ENCODE data around the gene PTPRC. TPM values are rescaled to one million over a fixed set of nuclear protein-coding genes. Genes with fewer than 3 reads are reported as not detected.

PTPRC gene
- total RNA-seq, 1 donor from 2014 or later = not detected

GRCh38 chr1:198747127-198747526, 108.3 kb downstream of the PTPRC start:
- DNase-seq (ENCODE audit: extremely low read depth, low read depth, low spot score) = no peak

DNA sequence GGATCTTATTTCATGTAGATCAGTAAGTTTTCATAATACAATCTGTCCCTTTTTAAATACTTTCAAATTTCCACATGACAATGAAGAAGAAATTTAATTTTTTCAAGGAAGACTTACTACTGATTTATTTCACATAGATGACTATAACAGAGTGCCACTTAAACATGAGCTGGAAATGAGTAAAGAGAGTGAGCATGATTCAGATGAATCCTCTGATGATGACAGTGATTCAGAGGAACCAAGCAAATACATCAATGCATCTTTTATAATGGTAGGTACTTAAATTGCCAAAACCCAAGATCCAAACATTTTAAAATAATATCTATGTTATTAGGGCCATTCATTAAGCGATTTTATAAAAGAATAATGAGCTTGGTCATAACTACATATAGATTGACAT, 110.4 kb downstream of the PTPRC start:
- no peak for DNase-seq (ENCODE audit: extremely low read depth, low read depth, low spot score)

- no peak for DNase-seq (ENCODE audit: extremely low read depth, low read depth, low spot score)
These were observed 111.2 kb downstream of the PTPRC start for GRCh38 chr1:198750081-198750480.

- DNase-seq (ENCODE audit: extremely low read depth, low read depth, low spot score) = no peak
These were observed 112.9 kb downstream of the PTPRC start for GRCh38 chr1:198751741-198752140.

GRCh38 chr1:198754670-198755069, 115.8 kb downstream of the PTPRC start:
- no peak for DNase-seq (ENCODE audit: extremely low read depth, low read depth, low spot score)

- no peak for DNase-seq (ENCODE audit: extremely low read depth, low read depth, low spot score)
These were observed 116.9 kb downstream of the PTPRC start for GRCh38 chr1:198755715-198756114.

- DNase-seq (ENCODE audit: extremely low read depth, low read depth, low spot score) = no peak
These were observed 117.6 kb downstream of the PTPRC start for GRCh38 chr1:198756470-198756869.

GRCh38 chr1:198761859-198762616, 123.2 kb downstream of the PTPRC start:
- no peak for DNase-seq (ENCODE audit: extremely low read depth, low read depth, low spot score)

GRCh38 chr1:198763298-198763714, 124.5 kb downstream of the PTPRC start:
- no peak for DNase-seq (ENCODE audit: extremely low read depth, low read depth, low spot score)

- DNase-seq (ENCODE audit: extremely low read depth, low read depth, low spot score) = no peak
These were observed 125.9 kb downstream of the PTPRC start for GRCh38 chr1:198764748-198765147.

DNA sequence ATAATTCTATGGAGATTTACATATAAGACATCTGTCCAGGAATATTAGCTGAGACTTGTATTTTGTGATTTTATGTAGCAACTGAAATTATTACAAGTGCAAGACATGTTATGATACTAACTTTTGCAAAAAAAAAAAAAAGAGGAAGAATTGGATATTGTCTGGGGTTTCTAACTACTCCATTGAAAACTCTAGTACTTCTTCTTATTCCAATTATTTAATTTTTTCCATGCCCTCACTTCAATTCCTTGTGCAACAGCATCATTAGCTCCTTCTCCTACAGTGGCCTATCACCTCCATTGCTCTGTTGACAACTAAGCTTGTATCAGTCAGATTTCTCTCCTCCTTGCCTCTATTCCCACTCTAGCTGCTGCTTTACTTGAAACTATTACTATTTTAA, 126.6 kb downstream of the PTPRC start:
- no peak for DNase-seq (ENCODE audit: extremely low read depth, low read depth, low spot score)

DNA sequence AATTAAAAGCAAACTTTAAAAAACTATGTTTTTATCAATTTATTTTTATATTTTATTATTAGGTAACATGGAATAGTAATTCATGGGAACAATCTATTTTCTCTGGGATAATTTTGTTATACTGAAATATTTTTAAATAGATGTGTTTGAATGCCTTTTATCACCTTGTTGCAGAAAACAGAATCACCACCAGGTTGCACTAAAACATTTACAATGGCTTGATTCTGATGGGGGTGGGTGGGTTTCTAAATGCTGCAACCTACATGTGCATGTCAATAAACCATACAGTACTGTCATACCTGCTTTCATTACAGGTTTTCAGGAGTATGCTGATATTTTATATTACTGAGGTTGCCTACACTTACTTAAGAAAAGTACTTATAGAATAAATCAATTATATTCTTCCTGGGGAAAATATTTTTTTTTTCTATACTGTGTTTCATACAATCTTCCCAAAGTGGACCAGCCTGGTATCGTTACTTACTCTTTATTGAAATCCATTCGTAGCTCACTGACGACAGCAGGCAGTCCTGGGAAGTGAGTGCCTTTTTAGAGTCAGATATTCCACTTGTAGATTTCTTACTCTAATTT, 132.8 kb downstream of the PTPRC start:
- no peak for DNase-seq (ENCODE audit: extremely low read depth, low read depth, low spot score)

DNA sequence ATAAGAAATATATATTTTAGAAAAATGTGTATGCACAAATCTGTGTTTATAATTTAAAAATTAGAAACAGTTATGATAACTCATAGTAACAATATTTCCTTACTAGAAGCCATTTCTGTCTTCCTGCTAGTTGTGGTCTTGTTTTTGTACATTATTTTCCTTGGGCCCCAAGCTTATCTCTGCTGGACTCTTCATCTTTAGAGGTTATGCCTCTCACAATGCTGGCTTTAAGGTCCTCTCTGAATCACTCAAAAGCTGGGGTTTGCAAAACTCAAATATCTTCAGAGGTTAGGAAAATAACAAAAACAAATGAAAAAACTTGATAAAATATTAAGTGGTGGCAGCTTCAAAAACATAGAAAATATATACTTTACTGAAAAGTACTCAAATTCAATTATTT, 133.8 kb downstream of the PTPRC start:
- no peak for DNase-seq (ENCODE audit: extremely low read depth, low read depth, low spot score)

- no peak for DNase-seq (ENCODE audit: extremely low read depth, low read depth, low spot score)
These were observed 134.2 kb downstream of the PTPRC start for GRCh38 chr1:198773030-198773429.

DNA sequence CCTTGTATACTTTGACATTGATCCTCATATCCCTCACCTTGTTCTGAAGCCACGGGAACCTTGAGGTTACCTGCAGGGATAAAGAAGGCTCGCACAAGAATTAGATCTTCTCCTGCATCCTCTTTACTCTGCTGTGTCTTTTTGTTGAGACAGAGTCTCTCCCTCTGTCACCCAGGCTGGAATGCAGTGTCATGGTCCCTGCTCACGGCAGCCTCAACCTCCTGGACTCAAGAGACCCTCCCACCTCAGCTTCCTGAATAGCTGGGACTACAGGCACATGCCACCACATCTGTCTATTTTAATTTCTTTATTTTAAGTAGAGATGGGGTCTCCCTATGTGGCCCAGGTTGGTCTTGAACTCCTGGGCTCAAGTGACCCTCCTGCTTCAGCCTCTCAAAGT, 134.7 kb downstream of the PTPRC start:
- DNase-seq (ENCODE audit: extremely low read depth, low read depth, low spot score) = no peak

DNA sequence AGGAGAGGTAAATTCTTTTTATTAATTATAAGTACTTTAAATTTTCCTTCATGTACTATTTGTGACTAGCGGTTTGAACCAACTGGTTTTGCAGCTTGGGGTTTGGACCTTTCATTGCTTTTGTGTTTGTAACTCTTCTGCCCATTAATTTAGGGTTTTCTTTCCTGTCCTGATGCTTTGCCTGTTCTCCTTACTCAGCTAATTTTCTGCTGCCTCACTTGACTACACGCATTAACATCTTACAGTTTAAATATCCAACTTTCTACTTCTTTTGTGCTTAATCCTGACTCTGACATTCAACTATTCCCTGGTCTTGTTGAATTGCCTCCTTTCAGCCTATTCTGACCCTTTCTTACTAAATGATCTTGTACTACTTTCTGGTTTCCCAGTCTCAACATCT, 135.6 kb downstream of the PTPRC start:
- no peak for DNase-seq (ENCODE audit: extremely low read depth, low read depth, low spot score)

DNA sequence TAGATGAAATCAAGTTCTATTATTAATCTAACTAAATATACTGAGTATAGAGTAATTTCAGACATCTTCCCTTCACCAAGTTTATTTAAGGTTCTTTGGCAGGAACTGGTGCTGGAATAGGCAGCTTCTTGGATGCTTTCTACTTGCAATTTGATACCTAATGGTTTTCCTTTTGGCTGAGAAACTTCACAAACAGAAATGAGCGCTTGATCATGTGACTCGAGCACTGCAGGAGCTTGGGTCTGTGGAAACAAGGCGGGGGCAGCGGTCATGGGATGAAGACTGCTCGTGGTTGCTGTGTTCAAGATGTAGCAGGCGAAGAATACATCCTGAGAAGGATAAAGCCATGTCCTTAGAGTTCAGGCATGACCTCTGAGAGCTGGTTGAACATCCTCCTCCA, 136.8 kb downstream of the PTPRC start:
- DNase-seq (ENCODE audit: extremely low read depth, low read depth, low spot score) = no peak

GRCh38 chr1:198776602-198777029, 137.8 kb downstream of the PTPRC start:
- peak; percentile 97 for DNase-seq (ENCODE audit: extremely low read depth, low read depth, low spot score)

- DNase-seq (ENCODE audit: extremely low read depth, low read depth, low spot score) = no peak
These were observed 139.2 kb downstream of the PTPRC start for GRCh38 chr1:198778049-198778448.

DNA sequence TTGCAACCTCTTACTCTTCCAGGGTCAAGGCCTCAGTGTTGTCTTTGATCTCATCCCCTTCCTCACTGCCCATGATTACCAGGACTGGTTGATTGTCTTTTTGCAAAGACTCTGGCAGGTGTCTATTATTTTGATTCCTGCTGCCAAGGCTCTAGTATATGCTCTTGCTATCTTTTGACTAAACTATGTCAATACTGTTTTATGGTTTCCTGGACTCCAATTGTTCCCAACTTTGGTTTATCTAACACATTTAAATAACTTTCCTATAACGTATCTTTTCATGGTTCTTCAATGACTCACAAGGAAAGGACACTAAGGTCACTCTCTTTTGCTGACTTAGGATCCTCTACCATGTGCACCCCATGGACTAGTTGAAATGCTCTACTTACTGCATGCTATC, 141.5 kb downstream of the PTPRC start:
- DNase-seq (ENCODE audit: extremely low read depth, low read depth, low spot score) = no peak

- DNase-seq (ENCODE audit: extremely low read depth, low read depth, low spot score) = peak; percentile 33
These were observed 149.8 kb downstream of the PTPRC start for GRCh38 chr1:198788561-198789064.

DNA sequence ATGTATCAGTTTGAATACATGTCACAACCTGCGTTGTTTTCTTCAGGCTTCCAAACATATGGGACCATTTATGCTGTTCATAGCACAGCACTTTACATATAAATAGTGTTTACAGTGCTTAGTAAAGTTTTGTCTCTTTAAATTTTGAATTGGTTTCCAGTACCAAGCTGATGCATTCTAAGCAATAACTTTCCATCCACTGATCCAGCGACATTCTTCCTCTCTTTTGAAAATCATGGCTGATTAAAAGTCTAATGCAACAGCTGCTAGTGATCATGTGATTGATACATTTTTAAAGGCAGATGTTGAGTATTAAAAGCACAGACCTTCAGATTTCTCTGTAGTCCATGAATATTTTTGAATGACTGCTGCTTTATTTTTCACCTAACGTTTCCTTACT, 154.9 kb downstream of the PTPRC start:
- DNase-seq (ENCODE audit: extremely low read depth, low read depth, low spot score) = no peak
